Measurements from ENCODE around the gene GFRA3. TPM values are rescaled to one million over a fixed set of nuclear protein-coding genes. Genes with fewer than 3 reads are reported as not detected.

Gene GFRA3
- total and polyA plus RNA-seq, 2 donors (not counting 1 experiment from before 2014, with no cell fraction given): not detected

GRCh38 chr5:138216799-138217198 is 57.6 kb downstream of the GFRA3 start:
- no peak overlapping the region for H2AFZ ChIP-seq (ENCODE audit: low read length)
- DNase-seq (ENCODE audit: low read depth in 2 of 2): no peak
- no peak for TF ChIP-seq EZH2 (IDR thresholded peaks at IDR 0.05; ENCODE audit: low read length, missing control alignments)
- H3K4me3 ChIP-seq (replicated peaks in 1 of 4; ENCODE audit: control extremely low read depth in 1 of 4, insufficient read depth in 1 of 4, low read depth in 3 of 4, low read length in 4 of 4): no peak overlapping the region
- no peak overlapping the region for H3K27ac ChIP-seq (ENCODE audit: insufficient read depth, low read length)
- no peaks in the 10 kb centered on the region for H3K9me3 ChIP-seq (ENCODE audit: control insufficient read depth, insufficient read depth, low read depth, low read length)
- H3K79me2 ChIP-seq (ENCODE audit: control insufficient read depth, insufficient read depth, low read length): peaks cover 13% of the 10 kb centered on the region
- H3K4me1 ChIP-seq (ENCODE audit: control insufficient read depth, extremely low read depth, insufficient read depth, low read length): no peaks in the 10 kb centered on the region
- no peak overlapping the region for H3K4me2 ChIP-seq (ENCODE audit: extremely low read depth, insufficient read depth, low read length)
- no peaks in the 10 kb centered on the region for H4K20me1 ChIP-seq (ENCODE audit: control insufficient read depth, extremely low read depth, insufficient read depth, low read length)
- H3K36me3 ChIP-seq (ENCODE audit: control insufficient read depth, insufficient read depth, low read length): no peaks in the 10 kb centered on the region
- H3K27me3 ChIP-seq (ENCODE audit: control insufficient read depth, insufficient read depth, low read length): no peaks in the 10 kb centered on the region
- H3K9ac ChIP-seq (ENCODE audit: insufficient read depth, low read length): no peak overlapping the region

- H3K4me1 ChIP-seq (ENCODE audit: control insufficient read depth, extremely low read depth, insufficient read depth, low read length): no peaks in the 10 kb centered on the region
- peak within 1 kb of the TSS; percentile 84 to 100 (median 96) for H3K4me3 ChIP-seq (replicated peaks in 1 of 4; ENCODE audit: control extremely low read depth in 1 of 4, insufficient read depth in 1 of 4, low read depth in 3 of 4, low read length in 4 of 4)
- peak; percentile 97 to 98 for DNase-seq (ENCODE audit: low read depth in 2 of 2)
- H3K9ac ChIP-seq (ENCODE audit: insufficient read depth, low read length): peak within 1 kb of the TSS; percentile 94
- H3K36me3 ChIP-seq (ENCODE audit: control insufficient read depth, insufficient read depth, low read length): no peaks in the 10 kb centered on the region
- H2AFZ ChIP-seq (ENCODE audit: low read length): peak within 1 kb of the TSS; percentile 100
- peak within 1 kb of the TSS; percentile 91 for H3K27ac ChIP-seq (ENCODE audit: insufficient read depth, low read length)
- H4K20me1 ChIP-seq (ENCODE audit: control insufficient read depth, extremely low read depth, insufficient read depth, low read length): no peaks in the 10 kb centered on the region
- no peaks in the 10 kb centered on the region for H3K27me3 ChIP-seq (ENCODE audit: control insufficient read depth, insufficient read depth, low read length)
- H3K9me3 ChIP-seq (ENCODE audit: control insufficient read depth, insufficient read depth, low read depth, low read length): no peaks in the 10 kb centered on the region
- H3K79me2 ChIP-seq (ENCODE audit: control insufficient read depth, insufficient read depth, low read length): peaks cover 36% of the 10 kb centered on the region
- H3K4me2 ChIP-seq (ENCODE audit: extremely low read depth, insufficient read depth, low read length): peak within 1 kb of the TSS; percentile 85
- TF ChIP-seq EZH2 (IDR thresholded peaks at IDR 0.05; ENCODE audit: low read length, missing control alignments): no peak
- TF ChIP-seq CTCF (conservative IDR thresholded peaks at IDR 0.05 in 1 of 2, IDR thresholded peaks at IDR 0.05 in 1 of 2; ENCODE audit: low read depth in 1 of 2, low read length in 2 of 2): no peak
Measured at GRCh38 chr5:138213161-138214029, 61.0 kb downstream of the GFRA3 start, which contains the start of gene CDC23. CDC23 (minus strand) TSS chr5:138213323; CDS start chr5:138213312, 11 bp downstream.

GRCh38 chr5:138212828-138213160 is 61.6 kb downstream of the GFRA3 start:
- H3K79me2 ChIP-seq (ENCODE audit: control insufficient read depth, insufficient read depth, low read length): peaks cover 39% of the 10 kb centered on the region
- H3K9ac ChIP-seq (ENCODE audit: insufficient read depth, low read length): peak overlapping the region; percentile 94
- DNase-seq (ENCODE audit: low read depth in 2 of 2): no peak
- H3K4me1 ChIP-seq (ENCODE audit: control insufficient read depth, extremely low read depth, insufficient read depth, low read length): no peaks in the 10 kb centered on the region
- H4K20me1 ChIP-seq (ENCODE audit: control insufficient read depth, extremely low read depth, insufficient read depth, low read length): no peaks in the 10 kb centered on the region
- H3K36me3 ChIP-seq (ENCODE audit: control insufficient read depth, insufficient read depth, low read length): no peaks in the 10 kb centered on the region
- no peaks in the 10 kb centered on the region for H3K9me3 ChIP-seq (ENCODE audit: control insufficient read depth, insufficient read depth, low read depth, low read length)
- peak overlapping the region; percentile 100 for H2AFZ ChIP-seq (ENCODE audit: low read length)
- TF ChIP-seq EZH2 (IDR thresholded peaks at IDR 0.05; ENCODE audit: low read length, missing control alignments) (no peak), CTCF (conservative IDR thresholded peaks at IDR 0.05 in 1 of 2, IDR thresholded peaks at IDR 0.05 in 1 of 2; ENCODE audit: low read depth in 1 of 2, low read length in 2 of 2) (no peak)
- peak overlapping the region; percentile 84 to 100 (median 96) for H3K4me3 ChIP-seq (replicated peaks in 1 of 4; ENCODE audit: control extremely low read depth in 1 of 4, insufficient read depth in 1 of 4, low read depth in 3 of 4, low read length in 4 of 4)
- H3K27me3 ChIP-seq (ENCODE audit: control insufficient read depth, insufficient read depth, low read length): no peaks in the 10 kb centered on the region
- H3K4me2 ChIP-seq (ENCODE audit: extremely low read depth, insufficient read depth, low read length): peak overlapping the region; percentile 71
- H3K27ac ChIP-seq (ENCODE audit: insufficient read depth, low read length): peak overlapping the region; percentile 91
